ENCODE data around the gene CADM1.

The CADM1 gene

GRCh38 chr11:115496892-115497291 is 7.3 kb downstream of the CADM1 start:
- TF ChIP-seq, protein P1, sequence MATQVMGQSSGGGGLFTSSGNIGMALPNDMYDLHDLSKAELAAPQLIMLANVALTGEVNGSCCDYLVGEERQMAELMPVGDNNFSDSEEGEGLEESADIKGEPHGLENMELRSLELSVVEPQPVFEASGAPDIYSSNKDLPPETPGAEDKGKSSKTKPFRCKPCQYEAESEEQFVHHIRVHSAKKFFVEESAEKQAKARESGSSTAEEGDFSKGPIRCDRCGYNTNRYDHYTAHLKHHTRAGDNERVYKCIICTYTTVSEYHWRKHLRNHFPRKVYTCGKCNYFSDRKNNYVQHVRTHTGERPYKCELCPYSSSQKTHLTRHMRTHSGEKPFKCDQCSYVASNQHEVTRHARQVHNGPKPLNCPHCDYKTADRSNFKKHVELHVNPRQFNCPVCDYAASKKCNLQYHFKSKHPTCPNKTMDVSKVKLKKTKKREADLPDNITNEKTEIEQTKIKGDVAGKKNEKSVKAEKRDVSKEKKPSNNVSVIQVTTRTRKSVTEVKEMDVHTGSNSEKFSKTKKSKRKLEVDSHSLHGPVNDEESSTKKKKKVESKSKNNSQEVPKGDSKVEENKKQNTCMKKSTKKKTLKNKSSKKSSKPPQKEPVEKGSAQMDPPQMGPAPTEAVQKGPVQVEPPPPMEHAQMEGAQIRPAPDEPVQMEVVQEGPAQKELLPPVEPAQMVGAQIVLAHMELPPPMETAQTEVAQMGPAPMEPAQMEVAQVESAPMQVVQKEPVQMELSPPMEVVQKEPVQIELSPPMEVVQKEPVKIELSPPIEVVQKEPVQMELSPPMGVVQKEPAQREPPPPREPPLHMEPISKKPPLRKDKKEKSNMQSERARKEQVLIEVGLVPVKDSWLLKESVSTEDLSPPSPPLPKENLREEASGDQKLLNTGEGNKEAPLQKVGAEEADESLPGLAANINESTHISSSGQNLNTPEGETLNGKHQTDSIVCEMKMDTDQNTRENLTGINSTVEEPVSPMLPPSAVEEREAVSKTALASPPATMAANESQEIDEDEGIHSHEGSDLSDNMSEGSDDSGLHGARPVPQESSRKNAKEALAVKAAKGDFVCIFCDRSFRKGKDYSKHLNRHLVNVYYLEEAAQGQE (IDR thresholded peaks at IDR 0.05; ENCODE audit: insufficient read depth in 1 of 2, low read depth in 2 of 2, low read length in 2 of 2) = peak in 1 of 2 experiments; percentile 82; a peak in 3 of 4 replicates
- TF ChIP-seq SIN3A (IDR thresholded peaks at IDR 0.05; ENCODE audit: borderline replicate concordance, insufficient read depth, low read length) = no peak

DNA sequence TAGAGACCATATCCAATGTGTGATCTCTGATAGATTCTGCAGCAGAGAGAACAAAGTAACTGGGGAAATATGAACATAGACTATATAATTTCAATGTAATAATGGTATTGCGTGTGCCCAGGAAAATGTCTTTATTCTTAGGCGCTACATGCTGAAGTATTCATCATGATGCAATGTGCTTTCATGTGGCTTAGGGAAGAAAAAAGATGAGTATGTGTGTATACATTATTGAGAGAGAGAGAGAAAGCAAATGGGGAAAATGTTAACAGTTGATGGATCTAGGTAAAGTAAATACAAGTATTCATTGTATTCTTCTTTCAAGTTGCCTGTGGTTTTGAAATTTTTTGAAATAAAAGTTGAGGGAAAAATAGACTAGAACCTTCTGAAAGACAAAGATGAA is 10.3 kb downstream of the CADM1 start:
- TF ChIP-seq FOXP2 (optimal IDR thresholded peaks at IDR 0.05; ENCODE audit: borderline replicate concordance, extremely low read depth, extremely low read length, insufficient read depth) = no peak

DNA sequence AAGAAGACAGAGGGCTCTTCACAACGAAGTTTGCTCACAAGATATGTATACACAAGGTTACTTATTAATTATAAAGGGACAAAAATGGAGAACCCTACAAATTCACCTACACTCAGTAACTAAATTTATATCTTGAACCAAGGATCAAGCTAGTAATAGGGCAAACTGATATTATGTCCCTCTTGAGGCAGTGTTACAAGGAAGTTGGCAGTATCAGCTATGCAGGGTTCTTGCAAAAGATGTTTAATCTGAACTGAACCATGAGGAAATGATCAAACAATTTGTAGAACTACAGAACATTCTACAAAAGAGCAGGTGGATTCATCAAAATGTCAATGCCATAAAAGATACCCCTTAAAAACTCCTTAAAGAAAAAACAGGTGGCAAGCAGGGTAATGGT is 10.7 kb downstream of the CADM1 start:
- TF ChIP-seq POLR2AphosphoS5 (IDR thresholded peaks at IDR 0.05; ENCODE audit: low read depth, low read length) = no peak
- TF ChIP-seq, protein P1 (IDR thresholded peaks at IDR 0.05; ENCODE audit: insufficient read depth in 1 of 2, low read depth in 2 of 2, low read length in 2 of 2) = no peak
- no peak for TF ChIP-seq SIN3A (IDR thresholded peaks at IDR 0.05; ENCODE audit: borderline replicate concordance, insufficient read depth, low read length)
- no peak for TF ChIP-seq TAF1 (IDR thresholded peaks at IDR 0.05; ENCODE audit: borderline replicate concordance, insufficient read depth, low read length)
- TF ChIP-seq FOXP2 (optimal IDR thresholded peaks at IDR 0.05; ENCODE audit: borderline replicate concordance, extremely low read depth, extremely low read length, insufficient read depth) = no peak

GRCh38 chr11:115489466-115489865 is 14.7 kb downstream of the CADM1 start:
- TF ChIP-seq TAF1 (IDR thresholded peaks at IDR 0.05; ENCODE audit: borderline replicate concordance, insufficient read depth, low read length) = no peak
- no peak for TF ChIP-seq POLR2AphosphoS5 (IDR thresholded peaks at IDR 0.05; ENCODE audit: low read depth, low read length)
- TF ChIP-seq FOXP2 (optimal IDR thresholded peaks at IDR 0.05; ENCODE audit: borderline replicate concordance, extremely low read depth, extremely low read length, insufficient read depth) = no peak
- TF ChIP-seq SIN3A (IDR thresholded peaks at IDR 0.05; ENCODE audit: borderline replicate concordance, insufficient read depth, low read length) = no peak
- TF ChIP-seq, protein P1 (IDR thresholded peaks at IDR 0.05; ENCODE audit: insufficient read depth in 1 of 2, low read depth in 2 of 2, low read length in 2 of 2) = no peak

DNA sequence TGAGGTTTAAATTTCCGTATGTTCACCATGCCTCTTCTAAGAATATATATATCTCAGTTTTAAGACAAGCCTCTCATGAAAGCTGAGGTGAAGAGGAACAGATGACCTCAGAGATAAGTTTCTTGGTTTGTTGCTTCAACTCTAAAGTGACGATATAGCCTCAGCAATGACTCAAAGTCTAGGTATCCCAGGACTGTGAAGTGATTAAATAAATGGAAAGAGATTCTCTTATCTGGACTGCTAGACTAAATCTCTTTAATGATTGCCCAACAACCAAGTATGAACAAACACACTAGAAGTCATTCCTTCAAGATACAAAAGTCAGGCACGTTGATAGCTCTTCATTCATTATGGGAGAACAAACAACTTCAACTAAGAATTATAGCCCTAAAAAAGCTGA is 15.3 kb downstream of the CADM1 start:
- TF ChIP-seq POLR2AphosphoS5 (IDR thresholded peaks at IDR 0.05; ENCODE audit: low read depth, low read length) (no peak), FOXP2 (optimal IDR thresholded peaks at IDR 0.05; ENCODE audit: borderline replicate concordance, extremely low read depth, extremely low read length, insufficient read depth) (no peak), TAF1 (IDR thresholded peaks at IDR 0.05; ENCODE audit: borderline replicate concordance, insufficient read depth, low read length) (no peak), SIN3A (IDR thresholded peaks at IDR 0.05; ENCODE audit: borderline replicate concordance, insufficient read depth, low read length) (no peak)
- TF ChIP-seq, protein P1 (IDR thresholded peaks at IDR 0.05; ENCODE audit: insufficient read depth in 1 of 2, low read depth in 2 of 2, low read length in 2 of 2) = no peak

Data from PFSK-1 (cell line).